DMS53 treated with DMSO at 0.1 percent for 48 hours (cell line): Measurements from ENCODE around the gene ADGRV1.
A peak's percentile ranks its signal among the peaks of the same experiment; 100 is the strongest.

Experiments used
- DNase-seq: peaks from one replicate; lab custom pipeline; 2025; ENCODE audit not compliant: unreplicated experiment; lab: John Stamatoyannopoulos, UW

ADGRV1 gene

GRCh38 chr5:91121347-91121993 lies 562.9 kb downstream of the ADGRV1 start:
- DNase-seq: no peak

- no peak for DNase-seq
Measured at GRCh38 chr5:91122651-91123050, 564.1 kb downstream of the ADGRV1 start.

- no peak for DNase-seq
Measured at GRCh38 chr5:91123291-91123690, 564.7 kb downstream of the ADGRV1 start.

- DNase-seq: no peak
Measured at GRCh38 chr5:91123901-91124300, 565.3 kb downstream of the ADGRV1 start.

GRCh38 chr5:91125916-91126315 lies 567.3 kb downstream of the ADGRV1 start:
- DNase-seq: no peak

GRCh38 chr5:91126448-91126847 lies 567.9 kb downstream of the ADGRV1 start:
- DNase-seq: no peak

GRCh38 chr5:91126888-91127287 lies 568.3 kb downstream of the ADGRV1 start:
- no peak for DNase-seq

GRCh38 chr5:91127456-91128081 lies 569.0 kb downstream of the ADGRV1 start:
- no peak for DNase-seq

- DNase-seq: no peak
Measured at GRCh38 chr5:91128604-91129003, 570.0 kb downstream of the ADGRV1 start.

GRCh38 chr5:91129748-91130147 lies 571.2 kb downstream of the ADGRV1 start:
- no peak for DNase-seq

GRCh38 chr5:91130759-91131158 lies 572.2 kb downstream of the ADGRV1 start:
- no peak for DNase-seq

- DNase-seq: no peak
Measured at GRCh38 chr5:91132550-91132949, 574.0 kb downstream of the ADGRV1 start.

- DNase-seq: no peak
Measured at GRCh38 chr5:91133183-91133582, 574.6 kb downstream of the ADGRV1 start.

GRCh38 chr5:91135475-91136248 lies 577.1 kb downstream of the ADGRV1 start:
- no peak for DNase-seq

- DNase-seq: no peak
Measured at GRCh38 chr5:91136271-91136670, 577.7 kb downstream of the ADGRV1 start.

GRCh38 chr5:91137647-91138046 lies 579.0 kb downstream of the ADGRV1 start:
- no peak for DNase-seq

GRCh38 chr5:91139572-91140200 lies 581.1 kb downstream of the ADGRV1 start:
- peak; percentile 20 for DNase-seq

GRCh38 chr5:91140657-91141056 lies 582.1 kb downstream of the ADGRV1 start:
- no peak for DNase-seq

GRCh38 chr5:91141642-91142041 lies 583.0 kb downstream of the ADGRV1 start:
- DNase-seq: no peak

- no peak for DNase-seq
Measured at GRCh38 chr5:91142386-91142785, 583.8 kb downstream of the ADGRV1 start.

GRCh38 chr5:91142819-91143218 lies 584.2 kb downstream of the ADGRV1 start:
- DNase-seq: no peak

GRCh38 chr5:91143840-91144239 lies 585.2 kb downstream of the ADGRV1 start:
- DNase-seq: no peak
